Loucy (cell line): ENCODE results near the gene TFCP2L1.

Experiments
- EZH2phosphoT487 ChIP-seq: fragments of 200-600 bp; IDR thresholded peaks from 2 replicates; pipeline ENCODE4 v1.6.1; 2018; ENCODE audit warnings: antibody characterized with exemption, mild to moderate bottlenecking, moderate library complexity, borderline replicate concordance
- TF ChIP-seq, protein P1 (sequence below): fragments of 200-600 bp; sonication (generic); conservative IDR thresholded peaks from 2 replicates; pipeline ENCODE4 v1.5.1; 2014; ENCODE audit warnings: mild to moderate bottlenecking, antibody characterized with exemption, low read length

DNA sequence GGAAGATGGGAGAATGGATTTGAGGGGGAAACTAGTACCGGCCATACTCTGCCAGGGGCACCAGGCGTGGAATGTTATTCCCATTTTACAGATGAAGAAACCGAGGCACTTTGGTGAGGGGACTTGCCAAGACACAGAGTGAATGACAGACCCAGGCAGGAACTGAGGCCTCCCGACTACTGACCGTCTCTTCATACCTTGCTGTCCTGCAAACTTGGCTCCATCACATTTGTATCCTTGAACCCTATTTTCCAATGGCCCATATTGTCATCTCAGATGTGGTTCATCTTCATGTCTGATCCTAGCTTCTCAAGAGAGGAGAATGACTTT is 6.2 kb upstream of the TFCP2L1 start:
- TF ChIP-seq, protein P1, sequence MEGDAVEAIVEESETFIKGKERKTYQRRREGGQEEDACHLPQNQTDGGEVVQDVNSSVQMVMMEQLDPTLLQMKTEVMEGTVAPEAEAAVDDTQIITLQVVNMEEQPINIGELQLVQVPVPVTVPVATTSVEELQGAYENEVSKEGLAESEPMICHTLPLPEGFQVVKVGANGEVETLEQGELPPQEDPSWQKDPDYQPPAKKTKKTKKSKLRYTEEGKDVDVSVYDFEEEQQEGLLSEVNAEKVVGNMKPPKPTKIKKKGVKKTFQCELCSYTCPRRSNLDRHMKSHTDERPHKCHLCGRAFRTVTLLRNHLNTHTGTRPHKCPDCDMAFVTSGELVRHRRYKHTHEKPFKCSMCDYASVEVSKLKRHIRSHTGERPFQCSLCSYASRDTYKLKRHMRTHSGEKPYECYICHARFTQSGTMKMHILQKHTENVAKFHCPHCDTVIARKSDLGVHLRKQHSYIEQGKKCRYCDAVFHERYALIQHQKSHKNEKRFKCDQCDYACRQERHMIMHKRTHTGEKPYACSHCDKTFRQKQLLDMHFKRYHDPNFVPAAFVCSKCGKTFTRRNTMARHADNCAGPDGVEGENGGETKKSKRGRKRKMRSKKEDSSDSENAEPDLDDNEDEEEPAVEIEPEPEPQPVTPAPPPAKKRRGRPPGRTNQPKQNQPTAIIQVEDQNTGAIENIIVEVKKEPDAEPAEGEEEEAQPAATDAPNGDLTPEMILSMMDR = no peak
- no peak for TF ChIP-seq EZH2phosphoT487
